T-helper 2 cell treated with Interferon-gamma antibody and Interleukin-4, amounts not matched to agents 5 μg/mL and 100 μg/mL, for 36 hours (primary cell): ENCODE data around the gene TMEM114.

ENCODE experiments used
- DNase-seq: peaks from one replicate; pipeline ENCODE4 v3.0.0; 2021; ENCODE audit warnings: low spot score
- H3K27ac Mint-ChIP-seq: one replicate; pipeline ENCODE4 v1.8.0; 2021; ENCODE audit warnings: mild to moderate bottlenecking, mixed read lengths
- H3K27me3 Mint-ChIP-seq: one replicate; pipeline ENCODE4 v1.8.0; 2021; ENCODE audit warnings: low read depth, mixed read lengths
- H3K36me3 Mint-ChIP-seq: one replicate; pipeline ENCODE4 v1.8.0; 2021; ENCODE audit warnings: low read depth, mixed read lengths
- H3K4me1 Mint-ChIP-seq: one replicate; pipeline ENCODE4 v1.8.0; 2021; ENCODE audit warnings: low read depth, mixed read lengths
- H3K4me3 Mint-ChIP-seq: one replicate; pipeline ENCODE4 v1.8.0; 2022; ENCODE audit warnings: mild to moderate bottlenecking, moderate library complexity, mixed read lengths
- H3K9me3 Mint-ChIP-seq: one replicate; pipeline ENCODE4 v1.8.0; 2021; ENCODE audit warnings: mixed read lengths

The TMEM114 gene

GRCh38 chr16:8591451-8591850 lies 1.1 kb upstream of the TMEM114 start:
- DNase-seq = no peak
- H3K4me1 Mint-ChIP-seq = no peaks in the 10 kb centered on the region
- H3K27me3 Mint-ChIP-seq = peaks cover 24% of the 10 kb centered on the region
- no peaks in the 10 kb centered on the region for H3K9me3 Mint-ChIP-seq
- no peak overlapping the region for H3K4me3 Mint-ChIP-seq
- H3K36me3 Mint-ChIP-seq = no peaks in the 10 kb centered on the region
- H3K27ac Mint-ChIP-seq = no peak overlapping the region

- Mint-ChIP-seq H3K4me1 (no peaks in the 10 kb centered on the region), H3K27me3 (peaks cover 26% of the 10 kb centered on the region), H3K36me3 (no peaks in the 10 kb centered on the region), H3K4me3 (no peak overlapping the region), H3K27ac (no peak overlapping the region), H3K9me3 (no peaks in the 10 kb centered on the region)
- no peak for DNase-seq
Observed at GRCh38 chr16:8590811-8591210, 500 bp upstream of the TMEM114 start.

GRCh38 chr16:8589057-8589899 lies 1.0 kb downstream of the TMEM114 start:
- Mint-ChIP-seq H3K9me3 (no peaks in the 10 kb centered on the region), H3K27me3 (peaks cover 26% of the 10 kb centered on the region), H3K36me3 (no peaks in the 10 kb centered on the region), H3K4me3 (no peak overlapping the region), H3K4me1 (no peaks in the 10 kb centered on the region), H3K27ac (no peak overlapping the region)
- no peak for DNase-seq

- Mint-ChIP-seq H3K4me1 (no peaks in the 10 kb centered on the region), H3K36me3 (no peaks in the 10 kb centered on the region), H3K27me3 (peaks cover 26% of the 10 kb centered on the region), H3K27ac (no peak overlapping the region), H3K9me3 (no peaks in the 10 kb centered on the region), H3K4me3 (no peak overlapping the region)
- DNase-seq = no peak
Observed at GRCh38 chr16:8588682-8589056, 1.6 kb downstream of the TMEM114 start.

GRCh38 chr16:8587065-8587464 lies 3.2 kb downstream of the TMEM114 start:
- no peak for DNase-seq
- Mint-ChIP-seq H3K36me3 (no peaks in the 10 kb centered on the region), H3K4me3 (no peak overlapping the region), H3K27ac (no peak overlapping the region), H3K27me3 (peaks cover 26% of the 10 kb centered on the region), H3K4me1 (no peaks in the 10 kb centered on the region), H3K9me3 (no peaks in the 10 kb centered on the region)

GRCh38 chr16:8585857-8586256 lies 4.5 kb downstream of the TMEM114 start:
- Mint-ChIP-seq H3K27ac (no peak overlapping the region), H3K4me3 (no peak overlapping the region), H3K9me3 (no peaks in the 10 kb centered on the region), H3K4me1 (no peaks in the 10 kb centered on the region), H3K36me3 (no peaks in the 10 kb centered on the region), H3K27me3 (peaks cover 26% of the 10 kb centered on the region)
- DNase-seq = no peak

GRCh38 chr16:8585041-8585440 lies 5.3 kb downstream of the TMEM114 start:
- DNase-seq = no peak
- Mint-ChIP-seq H3K27ac (no peak overlapping the region), H3K9me3 (no peaks in the 10 kb centered on the region), H3K4me1 (no peaks in the 10 kb centered on the region), H3K36me3 (no peaks in the 10 kb centered on the region), H3K27me3 (peaks cover 26% of the 10 kb centered on the region), H3K4me3 (no peak overlapping the region)

- H3K4me3 Mint-ChIP-seq = no peak overlapping the region
- no peak overlapping the region for H3K27ac Mint-ChIP-seq
Observed at GRCh38 chr16:8583732-8584131, 6.6 kb downstream of the TMEM114 start.

GRCh38 chr16:8583199-8583598 lies 7.1 kb downstream of the TMEM114 start:
- H3K36me3 Mint-ChIP-seq = no peaks in the 10 kb centered on the region
- H3K27me3 Mint-ChIP-seq = peaks cover 14% of the 10 kb centered on the region
- no peak overlapping the region for H3K4me3 Mint-ChIP-seq
- no peaks in the 10 kb centered on the region for H3K9me3 Mint-ChIP-seq
- no peaks in the 10 kb centered on the region for H3K4me1 Mint-ChIP-seq
- no peak for DNase-seq
- no peak overlapping the region for H3K27ac Mint-ChIP-seq

More at GRCh38 chr16:8583732-8584131, 6.6 kb downstream of the TMEM114 start:
- Mint-ChIP-seq H3K27me3 (peaks cover 19% of the 10 kb centered on the region), H3K4me1 (no peaks in the 10 kb centered on the region), H3K9me3 (no peaks in the 10 kb centered on the region), H3K36me3 (no peaks in the 10 kb centered on the region)
- DNase-seq = no peak

- Mint-ChIP-seq H3K27ac (no peak overlapping the region), H3K4me3 (no peak overlapping the region), H3K36me3 (no peaks in the 10 kb centered on the region), H3K4me1 (no peaks in the 10 kb centered on the region), H3K9me3 (no peaks in the 10 kb centered on the region), H3K27me3 (peaks cover 4% of the 10 kb centered on the region)
- no peak for DNase-seq
Observed at GRCh38 chr16:8581831-8582580, 8.3 kb downstream of the TMEM114 start.

- no peaks in the 10 kb centered on the region for H3K36me3 Mint-ChIP-seq
- DNase-seq = no peak
- peaks cover 4% of the 10 kb centered on the region for H3K27me3 Mint-ChIP-seq
- peaks cover 3% of the 10 kb centered on the region for H3K4me1 Mint-ChIP-seq
- H3K27ac Mint-ChIP-seq = no peak overlapping the region
- H3K4me3 Mint-ChIP-seq = no peak overlapping the region
- H3K9me3 Mint-ChIP-seq = no peaks in the 10 kb centered on the region
Observed at GRCh38 chr16:8579559-8579958, 10.8 kb downstream of the TMEM114 start.

GRCh38 chr16:8577678-8578304 lies 12.5 kb downstream of the TMEM114 start:
- Mint-ChIP-seq H3K27me3 (peaks cover 4% of the 10 kb centered on the region), H3K36me3 (no peaks in the 10 kb centered on the region), H3K9me3 (no peaks in the 10 kb centered on the region), H3K4me1 (peaks cover 4% of the 10 kb centered on the region), H3K4me3 (no peak overlapping the region), H3K27ac (no peak overlapping the region)
- no peak for DNase-seq

- no peak overlapping the region for H3K4me3 Mint-ChIP-seq
- H3K4me1 Mint-ChIP-seq = peaks cover 4% of the 10 kb centered on the region
- H3K27ac Mint-ChIP-seq = no peak overlapping the region
- H3K9me3 Mint-ChIP-seq = no peaks in the 10 kb centered on the region
- no peaks in the 10 kb centered on the region for H3K36me3 Mint-ChIP-seq
- no peak for DNase-seq
- H3K27me3 Mint-ChIP-seq = peaks cover 4% of the 10 kb centered on the region
Observed at GRCh38 chr16:8576141-8577004, 13.9 kb downstream of the TMEM114 start.
